IMR-90 (cell line): ENCODE results near the gene PIH1D1.
A peak's percentile ranks its signal among the peaks of the same experiment; 100 is the strongest.

Source experiments
- BHLHE40 ChIP-seq: fragments of 150-350 bp; IDR thresholded peaks from 2 replicates; pipeline ENCODE4 v1.6.1; 2016; ENCODE audit warnings: mild to moderate bottlenecking, low read depth, low read length
- CEBPB ChIP-seq: IDR thresholded peaks from 2 replicates; pipeline ENCODE4 v1.6.1; 2012; ENCODE audit warnings: low read depth, low read length, improper control_type of control experiment
- MXI1 ChIP-seq: IDR thresholded peaks from 2 replicates; pipeline ENCODE4 v1.6.1; 2012; ENCODE audit warnings: low read depth, mild to moderate bottlenecking, low read length, moderate library complexity, borderline replicate concordance
- POLR2A ChIP-seq: IDR thresholded peaks from 2 replicates; pipeline ENCODE4 v1.6.1; 2012; ENCODE audit warnings: mild to moderate bottlenecking, low read depth, low read length
- TF ChIP-seq, protein P1 (sequence below): conservative IDR thresholded peaks from 2 replicates; pipeline ENCODE4 v1.5.1; 2012; ENCODE audit warnings: mild to moderate bottlenecking, low read depth, low read length, improper control_type of control experiment

DNA sequence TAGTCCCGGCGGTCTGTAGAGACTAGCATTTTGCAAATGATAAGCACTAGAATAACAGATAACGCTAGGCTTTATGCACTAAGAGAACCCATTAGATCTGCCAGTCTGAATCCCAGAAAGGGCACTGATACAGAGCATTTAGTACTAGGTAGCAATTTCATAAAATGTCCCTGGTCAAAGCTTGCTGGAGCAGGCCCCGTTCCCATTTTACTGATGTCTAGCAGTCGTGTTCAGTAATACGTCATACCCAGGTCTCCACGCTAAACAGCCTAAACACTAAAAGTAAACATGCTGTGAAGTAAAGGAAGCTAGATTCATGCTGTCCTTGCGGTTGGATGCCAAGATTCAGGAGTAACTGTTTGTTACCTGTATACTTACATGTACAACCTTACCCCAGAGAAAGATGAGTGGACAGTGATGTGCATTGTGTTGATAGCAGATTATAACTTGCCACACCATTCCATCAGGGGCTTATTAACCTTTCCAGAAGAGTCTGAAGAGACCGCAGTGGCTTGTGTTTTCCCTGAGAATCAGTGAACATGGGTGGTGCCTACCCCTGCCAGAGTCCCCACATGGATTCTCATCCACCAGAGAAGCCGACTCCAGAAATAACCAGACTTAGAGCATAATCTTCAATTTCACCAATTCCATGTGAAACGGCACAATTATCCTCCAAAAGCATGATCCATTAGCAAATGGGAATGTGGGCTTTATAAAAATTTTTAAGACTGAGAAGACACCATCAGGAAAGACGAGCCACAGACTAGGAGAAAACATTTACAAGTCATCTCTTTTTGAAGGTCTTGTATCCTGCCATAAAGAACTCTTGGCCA is 41.2 kb upstream of the PIH1D1 start:
- TF ChIP-seq, protein P1, sequence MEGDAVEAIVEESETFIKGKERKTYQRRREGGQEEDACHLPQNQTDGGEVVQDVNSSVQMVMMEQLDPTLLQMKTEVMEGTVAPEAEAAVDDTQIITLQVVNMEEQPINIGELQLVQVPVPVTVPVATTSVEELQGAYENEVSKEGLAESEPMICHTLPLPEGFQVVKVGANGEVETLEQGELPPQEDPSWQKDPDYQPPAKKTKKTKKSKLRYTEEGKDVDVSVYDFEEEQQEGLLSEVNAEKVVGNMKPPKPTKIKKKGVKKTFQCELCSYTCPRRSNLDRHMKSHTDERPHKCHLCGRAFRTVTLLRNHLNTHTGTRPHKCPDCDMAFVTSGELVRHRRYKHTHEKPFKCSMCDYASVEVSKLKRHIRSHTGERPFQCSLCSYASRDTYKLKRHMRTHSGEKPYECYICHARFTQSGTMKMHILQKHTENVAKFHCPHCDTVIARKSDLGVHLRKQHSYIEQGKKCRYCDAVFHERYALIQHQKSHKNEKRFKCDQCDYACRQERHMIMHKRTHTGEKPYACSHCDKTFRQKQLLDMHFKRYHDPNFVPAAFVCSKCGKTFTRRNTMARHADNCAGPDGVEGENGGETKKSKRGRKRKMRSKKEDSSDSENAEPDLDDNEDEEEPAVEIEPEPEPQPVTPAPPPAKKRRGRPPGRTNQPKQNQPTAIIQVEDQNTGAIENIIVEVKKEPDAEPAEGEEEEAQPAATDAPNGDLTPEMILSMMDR: no peak
- peak; percentile 77 for TF ChIP-seq POLR2A
- no peak for TF ChIP-seq MXI1
- no peak for TF ChIP-seq BHLHE40
- no peak for TF ChIP-seq CEBPB
